Activated T-cell treated with anti-CD3 and anti-CD28 coated beads for 4 hours (primary cell): ENCODE data around the gene ADAMTS2.
"Not testable (repeated sequence)": the region's sequence is repeated elsewhere in the genome, so short reads cannot be mapped to it uniquely, and the experiment has no call there.

Experiments
- DNase-seq: peaks from one replicate; pipeline ENCODE4 v3.0.0-alpha.2; 2020

ADAMTS2 gene

DNA sequence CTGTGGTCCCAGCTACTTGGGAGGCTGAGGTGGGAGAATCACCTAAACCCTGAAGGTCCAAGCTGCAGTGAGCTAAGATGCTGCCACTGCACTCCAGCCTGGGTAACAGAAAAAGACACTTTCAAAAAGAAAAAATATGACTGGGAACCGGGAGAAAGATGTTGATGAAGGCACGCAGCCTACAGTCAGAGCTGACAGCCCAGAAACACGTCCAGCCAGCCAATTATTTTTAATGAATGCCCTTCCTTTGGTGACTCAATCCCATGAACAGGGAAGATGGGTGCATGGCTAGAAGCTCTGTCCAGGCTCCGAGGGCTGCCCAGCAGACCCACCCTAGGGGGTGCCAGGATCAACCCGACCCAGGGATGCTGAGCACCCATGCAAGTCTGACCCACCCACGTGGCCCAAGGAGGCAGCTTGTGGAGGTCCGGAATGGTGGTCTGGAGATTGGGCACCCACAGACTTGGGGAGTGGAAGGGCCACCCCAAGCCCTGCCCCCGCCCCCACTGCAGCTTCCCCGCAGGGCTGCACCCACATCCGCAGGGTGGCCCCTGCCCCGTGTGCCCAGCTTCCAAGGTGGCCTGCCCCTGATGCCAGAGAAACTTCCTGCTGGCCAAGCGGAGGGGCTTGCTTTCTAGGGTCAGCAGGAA lies 51.0 kb downstream of the ADAMTS2 start:
- no peak for DNase-seq

DNA sequence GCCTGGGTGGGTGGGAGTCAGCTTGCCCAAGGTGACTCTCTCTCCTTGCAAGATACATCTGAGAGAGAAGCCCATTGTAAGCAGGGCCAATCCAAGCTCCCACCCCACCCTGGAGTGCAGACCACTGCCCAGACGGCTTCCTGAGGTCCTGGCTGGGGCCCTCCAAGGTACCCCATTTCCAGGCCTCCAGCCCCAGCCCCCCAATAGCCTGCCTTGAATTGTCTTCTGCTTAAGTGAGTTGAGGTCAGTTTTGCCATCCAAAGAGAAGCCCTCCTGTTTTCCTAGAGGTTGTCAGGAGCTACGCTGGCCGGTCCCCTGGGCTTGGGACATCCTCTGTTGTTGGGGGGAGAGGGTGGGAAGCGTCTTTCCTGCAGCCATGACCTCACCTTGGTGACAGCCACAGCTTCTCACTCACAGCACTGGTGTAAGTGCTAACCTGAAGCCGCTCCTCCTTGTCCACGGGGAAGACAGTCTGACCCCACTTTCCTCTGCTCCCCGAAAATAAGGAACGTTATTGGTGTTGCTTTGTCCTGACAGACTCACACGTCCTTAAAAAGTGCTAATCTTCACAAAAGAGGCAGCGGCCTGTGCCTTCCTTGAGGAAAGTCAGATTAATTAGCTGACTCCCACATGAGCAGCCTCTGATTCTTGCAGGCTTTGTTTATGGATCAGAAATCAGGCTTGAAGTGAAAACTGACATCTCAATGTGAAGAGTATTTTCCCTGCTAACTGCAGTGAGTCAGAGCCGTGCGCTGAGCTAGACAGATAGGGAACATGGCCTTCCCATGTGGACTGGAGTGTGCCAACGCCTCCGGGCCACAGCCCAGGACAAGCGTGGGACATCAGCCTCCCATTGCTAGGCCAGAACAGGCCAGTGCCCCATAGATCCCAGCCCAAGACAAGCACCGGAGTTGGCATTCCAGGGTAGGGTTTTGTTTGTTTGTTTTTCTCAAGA lies 52.3 kb downstream of the ADAMTS2 start:
- DNase-seq = no peak

DNA sequence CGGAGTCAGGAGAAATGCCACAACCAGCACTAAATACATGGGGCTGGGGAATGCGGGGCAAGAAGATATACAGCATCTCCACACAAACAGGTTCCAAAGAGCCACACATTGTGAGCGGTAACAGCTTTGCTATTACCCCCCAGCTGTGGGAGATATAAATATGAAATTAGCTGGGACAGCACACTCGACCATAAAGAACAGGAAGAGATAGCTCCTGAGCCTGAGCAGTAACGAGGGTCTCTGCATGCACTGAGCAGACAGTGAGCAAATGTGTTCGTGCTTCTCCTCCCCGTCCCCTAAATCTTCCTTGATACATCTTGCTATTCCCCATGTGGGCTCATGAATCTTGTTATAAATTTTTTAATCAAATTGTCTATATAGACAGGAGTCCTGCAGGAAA lies 53.1 kb downstream of the ADAMTS2 start:
- no peak for DNase-seq

DNA sequence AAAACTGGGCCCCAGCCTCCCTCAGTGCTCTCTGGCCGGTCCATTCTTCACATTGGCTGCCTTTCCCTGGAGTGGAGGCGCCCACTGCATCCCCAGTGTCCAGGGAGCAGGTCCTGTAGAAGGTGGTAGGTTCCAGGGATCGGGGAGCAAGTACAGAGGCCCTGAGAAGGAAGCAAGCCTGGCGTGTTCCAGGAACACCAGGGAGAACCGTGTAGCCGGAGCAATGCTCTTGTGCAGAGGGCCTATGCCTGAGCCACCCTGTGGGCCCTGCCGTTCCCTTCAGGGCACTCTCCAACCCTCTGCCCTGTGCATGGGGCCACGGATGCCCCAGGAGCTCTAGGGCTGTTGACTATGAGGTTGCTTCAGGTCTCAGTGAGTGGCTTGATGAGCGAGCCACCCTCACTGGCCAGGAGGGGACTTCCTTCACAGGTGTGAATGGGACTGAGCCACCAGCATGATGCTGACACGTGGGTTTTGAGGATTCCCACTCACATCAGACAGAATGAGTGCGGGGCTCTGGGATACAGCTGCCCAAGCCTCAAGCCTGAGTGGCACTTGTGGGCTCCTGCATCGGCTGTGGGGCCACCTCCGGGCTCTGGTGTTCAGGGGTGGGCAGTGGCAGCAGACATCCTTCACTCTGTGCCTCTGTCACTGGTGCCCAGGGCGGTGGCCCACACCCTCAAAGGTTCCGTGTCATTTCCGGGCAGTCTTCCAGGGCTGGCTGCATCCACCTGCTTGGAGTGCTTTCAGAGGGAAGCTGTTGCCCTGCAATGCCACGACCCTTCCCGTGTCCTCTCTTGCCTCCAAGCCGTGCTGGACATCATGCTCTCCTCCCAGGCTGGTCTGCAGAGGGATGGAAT lies 54.4 kb downstream of the ADAMTS2 start:
- DNase-seq = no peak

DNA sequence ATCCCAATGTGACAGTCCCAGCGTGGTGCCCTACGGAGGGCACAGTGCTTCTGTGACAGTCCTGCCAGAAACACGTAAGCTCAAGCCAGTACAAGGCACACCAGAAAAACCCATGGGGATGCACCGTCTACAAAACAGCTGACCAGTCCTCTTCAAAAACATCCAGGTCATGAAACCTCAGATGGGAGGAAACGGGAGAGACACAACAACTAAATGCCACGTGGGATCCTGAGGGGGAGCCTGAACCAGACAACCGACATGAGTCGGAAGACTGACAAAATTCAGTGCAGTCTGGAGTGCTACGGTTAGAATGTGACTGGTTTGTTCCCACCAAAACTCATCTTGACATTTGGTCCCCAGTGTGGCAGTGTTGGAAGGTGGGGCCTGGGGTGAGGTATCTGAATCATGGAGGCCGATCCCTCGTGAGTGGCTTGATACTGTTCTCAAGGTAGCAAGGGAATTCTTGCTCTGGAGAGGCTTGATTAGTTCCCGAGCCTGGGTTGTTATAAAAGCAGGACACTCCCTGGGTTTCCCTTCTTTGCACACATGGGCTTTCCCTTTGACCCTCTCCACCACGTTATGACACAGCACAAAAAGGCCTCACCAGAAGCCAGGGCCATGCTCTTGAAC lies 55.4 kb downstream of the ADAMTS2 start:
- no peak for DNase-seq

DNA sequence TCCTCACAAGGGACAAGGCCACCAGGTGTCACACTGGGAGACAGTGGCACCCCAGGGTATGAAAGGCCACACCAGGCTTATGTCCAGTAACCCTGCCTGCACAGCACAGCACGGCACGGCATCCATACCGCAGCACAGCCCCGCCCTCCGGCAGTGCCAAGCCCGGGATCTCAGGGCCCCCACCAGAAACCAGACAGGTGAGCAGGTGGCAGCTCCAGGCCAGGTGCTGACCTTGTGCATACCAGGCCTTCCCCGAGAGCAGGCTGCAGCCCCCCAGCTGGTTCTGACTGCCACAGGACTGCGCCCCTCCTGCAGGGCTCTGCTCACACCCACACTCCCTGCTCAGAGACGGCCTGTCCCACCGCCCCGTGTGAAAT lies 56.5 kb downstream of the ADAMTS2 start:
- no peak for DNase-seq

DNA sequence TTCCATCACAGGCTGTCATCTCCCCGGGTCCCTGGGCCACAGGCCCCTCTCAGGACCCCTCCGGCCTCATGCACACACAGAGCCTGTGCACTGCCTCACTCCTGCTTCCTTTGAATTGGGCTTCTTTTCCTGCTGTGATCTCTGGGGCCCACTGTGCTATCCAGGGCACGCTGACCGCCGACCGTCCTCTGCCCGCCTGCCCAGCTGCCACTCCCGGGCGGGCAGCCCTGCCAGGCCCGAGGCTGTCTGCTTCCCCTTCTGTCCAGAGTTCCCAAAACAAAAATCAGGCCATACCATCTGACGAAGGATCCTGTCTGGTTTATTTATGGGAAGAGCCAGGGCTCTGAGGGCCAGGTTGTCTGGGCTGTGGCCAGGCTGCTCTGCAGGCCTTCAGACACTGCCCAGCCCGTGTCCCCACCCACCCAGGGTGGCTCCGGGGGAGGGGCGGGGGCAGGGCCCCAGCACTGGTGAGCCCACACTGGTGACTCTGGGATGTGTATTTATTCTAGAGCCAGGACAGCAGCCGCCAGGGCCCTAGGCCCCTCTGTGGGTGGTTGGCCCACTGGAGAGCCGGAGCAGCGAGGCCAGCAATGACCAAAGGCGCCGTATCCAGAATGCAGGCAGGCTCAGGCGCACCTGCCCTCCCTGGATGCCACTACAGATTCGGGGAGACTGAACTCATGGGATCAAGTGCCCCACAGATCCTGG lies 57.0 kb downstream of the ADAMTS2 start:
- no peak for DNase-seq

DNA sequence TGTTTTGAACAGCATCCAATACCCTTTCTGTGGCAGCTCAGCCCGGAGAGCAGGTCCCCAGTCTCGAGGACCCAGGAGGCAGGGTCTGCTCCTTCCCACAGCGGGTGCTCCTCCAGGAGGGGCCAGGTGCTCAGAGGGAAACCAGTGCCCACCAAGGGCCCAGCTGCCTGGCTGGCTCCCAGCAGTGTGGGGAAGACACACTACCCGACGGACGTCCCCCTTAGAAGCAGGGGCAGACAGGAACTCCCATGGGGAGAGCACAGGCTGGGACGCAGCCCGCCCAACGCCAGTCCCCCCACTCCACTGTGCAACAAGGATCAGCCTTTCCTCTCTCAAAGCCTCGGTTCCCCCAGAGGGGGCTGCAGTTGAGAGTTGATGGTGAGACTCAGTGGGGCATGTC lies 57.6 kb downstream of the ADAMTS2 start:
- DNase-seq = no peak

DNA sequence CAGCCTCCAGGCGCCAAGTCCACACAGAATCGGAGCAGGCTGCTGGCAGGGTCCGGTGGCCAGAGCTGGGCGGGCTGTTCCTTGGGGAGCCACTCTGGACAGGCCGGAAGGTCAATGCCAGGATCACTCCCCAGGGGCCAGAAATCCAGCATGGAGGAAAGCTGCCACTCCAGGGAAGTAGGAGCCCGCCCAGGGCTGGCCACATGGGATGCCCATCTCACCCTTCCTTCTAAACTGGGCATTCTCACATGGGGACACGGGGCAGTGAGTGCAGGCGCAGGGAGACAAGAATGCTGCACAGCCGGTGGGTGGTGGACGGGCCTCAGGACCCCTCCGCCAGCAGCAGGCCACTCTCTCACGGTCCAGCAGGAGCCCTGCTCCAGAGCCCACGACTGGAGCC lies 58.2 kb downstream of the ADAMTS2 start:
- no peak for DNase-seq

DNA sequence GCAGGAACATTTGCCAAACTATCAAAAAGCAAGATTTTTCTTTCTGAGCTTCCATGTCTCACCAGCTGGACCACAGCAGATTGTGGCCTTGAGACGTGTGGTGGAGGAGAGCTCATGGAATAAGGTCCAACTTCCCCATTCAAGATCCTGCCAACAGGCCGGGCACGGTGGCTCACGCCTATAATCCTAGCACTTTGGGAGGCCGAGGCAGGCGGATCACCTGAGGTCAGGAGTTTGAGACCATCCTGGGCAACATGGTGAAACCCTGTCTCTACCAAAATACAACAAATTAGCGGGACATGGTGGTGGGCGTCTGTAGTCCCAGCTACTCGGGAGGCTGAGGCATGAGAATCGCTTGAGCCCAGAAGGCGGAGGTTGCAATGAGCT lies 59.5 kb downstream of the ADAMTS2 start:
- DNase-seq = not testable (repeated sequence)

DNA sequence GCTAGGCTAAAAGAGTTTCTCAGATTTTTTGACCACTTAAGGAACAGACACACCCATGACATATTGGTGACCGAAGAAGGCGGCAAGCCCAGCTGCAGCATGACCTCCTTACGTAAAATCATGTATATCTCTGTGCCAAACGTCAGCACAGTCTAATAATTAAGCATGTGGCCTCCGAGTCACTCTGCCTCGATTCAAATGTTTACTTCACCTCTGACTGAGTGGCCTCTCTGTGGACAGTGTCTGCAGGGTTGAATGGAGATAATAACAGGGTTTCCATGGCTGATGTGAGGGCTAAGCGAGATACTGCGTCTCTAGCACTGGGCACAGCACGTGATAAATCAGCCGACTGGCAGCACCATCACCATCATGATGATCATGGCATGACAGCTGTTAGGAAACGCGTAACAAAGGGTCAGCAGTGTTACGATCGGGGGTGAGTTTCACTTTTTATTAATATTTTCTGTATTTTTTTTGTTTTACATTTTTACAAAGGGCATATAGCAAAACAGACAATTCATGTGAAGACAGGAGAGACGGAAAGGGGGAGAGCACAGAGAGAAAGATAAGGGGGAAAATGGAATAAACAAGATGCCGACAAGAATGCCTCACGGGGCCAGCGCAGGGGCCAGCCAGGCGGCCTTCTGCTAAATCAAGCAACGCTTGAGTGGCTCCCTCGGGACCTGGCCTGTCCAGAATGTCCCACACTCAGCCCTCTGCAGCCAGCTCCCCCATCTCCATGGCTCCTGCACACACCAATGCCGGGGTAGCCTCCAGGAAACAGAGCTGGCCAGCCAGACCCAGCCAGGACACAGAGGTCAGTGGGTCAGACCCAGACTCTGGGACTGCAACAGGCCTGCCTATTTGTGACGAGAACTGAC lies 60.3 kb downstream of the ADAMTS2 start:
- no peak for DNase-seq

DNA sequence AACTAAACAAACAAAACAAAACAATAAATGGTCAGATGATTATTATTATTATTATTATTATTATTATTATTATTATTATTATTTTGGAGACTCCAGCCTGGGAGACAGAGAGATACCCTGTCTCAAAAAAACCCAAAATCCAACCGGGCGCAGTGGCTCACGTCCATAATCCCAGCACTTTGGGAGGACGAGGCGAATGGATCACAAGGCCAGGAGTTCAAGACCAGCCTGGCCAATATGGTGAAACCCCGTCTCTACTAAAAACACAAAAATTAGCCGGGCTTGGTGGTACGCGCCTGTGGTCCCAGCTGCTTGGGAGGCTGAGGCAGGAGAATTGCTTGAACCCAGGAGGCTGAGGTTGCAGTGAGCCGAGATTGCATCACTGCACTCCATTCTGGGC lies 61.4 kb downstream of the ADAMTS2 start:
- not testable (repeated sequence) for DNase-seq

DNA sequence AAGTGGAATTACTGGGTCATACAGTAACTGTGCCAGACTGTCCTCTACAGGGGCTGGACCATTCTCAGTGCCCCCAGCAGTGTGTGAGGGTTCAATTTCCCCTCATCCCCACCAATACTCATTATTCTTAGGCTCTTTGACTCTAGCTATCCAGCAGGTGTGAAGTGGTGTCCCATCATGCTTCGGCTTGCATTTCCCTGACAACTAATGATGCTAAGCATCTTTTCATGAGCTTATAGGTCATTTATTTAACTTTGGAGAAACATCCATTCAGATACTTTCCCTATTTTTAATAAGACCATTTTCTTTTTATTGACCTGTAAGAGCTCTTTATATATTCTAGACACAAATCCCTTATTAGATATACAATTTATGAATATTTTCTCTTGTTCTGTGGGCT lies 63.6 kb downstream of the ADAMTS2 start:
- no peak for DNase-seq

DNA sequence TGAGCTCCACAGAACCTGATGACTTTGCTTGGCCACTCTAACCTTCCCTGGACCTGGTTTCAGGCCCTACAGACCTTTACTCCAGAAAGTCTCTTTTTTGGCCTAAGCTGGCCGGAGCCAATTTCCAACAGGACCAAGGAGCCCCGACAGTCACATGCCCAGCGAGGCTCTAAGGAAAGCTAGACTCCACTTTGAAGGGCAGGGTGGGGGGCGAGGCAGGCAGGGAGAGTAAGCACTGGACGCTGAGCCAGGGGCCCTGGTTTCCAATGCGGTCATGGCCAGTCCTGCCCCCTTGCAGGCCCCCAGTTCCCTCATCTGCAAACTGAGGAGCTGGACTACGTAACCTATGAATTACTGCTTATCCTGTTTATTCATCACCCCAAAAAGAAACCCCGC lies 65.2 kb downstream of the ADAMTS2 start:
- no peak for DNase-seq

DNA sequence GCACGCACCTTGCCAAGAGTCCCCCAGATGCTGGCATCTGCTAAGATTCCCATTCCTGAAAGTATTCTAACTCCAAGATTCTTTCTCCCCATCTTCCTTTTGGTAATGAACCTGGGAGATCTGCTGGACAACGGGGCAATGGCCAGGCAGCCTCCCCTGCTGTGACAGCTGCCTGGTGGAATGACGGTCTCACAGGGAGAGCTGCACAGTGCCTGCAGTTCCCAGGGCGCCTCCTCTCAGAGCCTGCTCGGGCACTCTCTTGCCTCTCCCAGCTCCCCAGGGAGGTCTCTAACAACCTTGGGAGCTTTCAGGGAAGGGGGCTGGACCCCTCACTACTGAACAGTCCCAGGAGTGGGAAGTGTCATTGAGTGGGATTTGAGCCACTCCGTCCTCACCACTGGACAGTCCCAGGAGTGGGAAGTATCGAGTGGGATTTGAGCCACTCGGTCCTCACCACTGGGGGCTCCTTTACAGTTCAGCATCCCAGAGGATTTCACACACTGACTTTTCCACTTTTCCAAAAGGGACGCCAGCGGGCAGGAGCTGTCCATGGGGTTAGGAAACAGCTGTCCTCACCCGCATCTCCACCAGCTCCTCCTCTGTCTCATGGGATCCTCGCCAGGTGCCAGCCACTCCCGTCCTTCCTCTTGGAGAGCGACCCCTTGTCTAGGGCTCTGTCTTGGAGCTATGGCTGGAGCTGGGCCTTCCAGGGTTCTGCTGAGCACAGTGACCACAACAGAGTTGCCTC lies 65.7 kb downstream of the ADAMTS2 start:
- DNase-seq = no peak

DNA sequence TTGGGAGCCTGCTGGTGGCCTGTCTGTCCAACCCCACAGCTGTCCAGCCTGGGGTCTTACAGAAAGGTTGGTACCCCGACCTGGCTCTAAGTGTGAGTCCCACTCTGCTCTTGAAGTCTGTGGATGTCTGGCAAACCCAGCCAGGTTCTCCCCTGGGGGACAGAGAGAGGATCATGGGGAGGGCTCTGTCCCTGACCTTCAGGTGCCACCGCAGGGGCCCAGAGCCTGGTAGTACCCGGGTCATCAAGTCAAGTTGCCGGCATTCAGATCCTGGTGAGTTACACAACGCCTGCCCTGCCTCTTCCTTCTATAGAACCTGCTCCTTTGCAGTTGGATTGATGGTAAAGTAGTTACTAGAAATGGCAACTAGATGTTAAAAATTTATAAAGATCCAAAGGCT lies 66.7 kb downstream of the ADAMTS2 start:
- no peak for DNase-seq

DNA sequence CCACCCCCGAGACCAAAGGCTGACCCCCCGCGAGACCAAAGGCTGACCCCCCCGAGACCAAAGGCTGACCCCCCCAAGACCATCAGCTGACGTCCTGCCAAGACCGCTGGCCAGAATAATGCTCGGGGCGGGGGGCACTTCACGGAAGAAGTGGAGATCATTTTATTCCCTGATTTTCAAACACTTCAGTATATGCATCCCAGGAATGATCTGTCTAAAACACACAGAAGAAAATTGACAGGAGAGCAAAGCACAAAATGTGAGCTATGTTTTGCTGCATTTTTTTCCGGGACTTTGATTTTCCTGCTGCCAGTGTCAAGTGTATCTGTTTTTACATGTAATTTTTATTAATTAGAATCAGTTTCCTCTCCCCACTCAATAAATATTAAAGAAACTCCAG lies 67.1 kb downstream of the ADAMTS2 start:
- no peak for DNase-seq

DNA sequence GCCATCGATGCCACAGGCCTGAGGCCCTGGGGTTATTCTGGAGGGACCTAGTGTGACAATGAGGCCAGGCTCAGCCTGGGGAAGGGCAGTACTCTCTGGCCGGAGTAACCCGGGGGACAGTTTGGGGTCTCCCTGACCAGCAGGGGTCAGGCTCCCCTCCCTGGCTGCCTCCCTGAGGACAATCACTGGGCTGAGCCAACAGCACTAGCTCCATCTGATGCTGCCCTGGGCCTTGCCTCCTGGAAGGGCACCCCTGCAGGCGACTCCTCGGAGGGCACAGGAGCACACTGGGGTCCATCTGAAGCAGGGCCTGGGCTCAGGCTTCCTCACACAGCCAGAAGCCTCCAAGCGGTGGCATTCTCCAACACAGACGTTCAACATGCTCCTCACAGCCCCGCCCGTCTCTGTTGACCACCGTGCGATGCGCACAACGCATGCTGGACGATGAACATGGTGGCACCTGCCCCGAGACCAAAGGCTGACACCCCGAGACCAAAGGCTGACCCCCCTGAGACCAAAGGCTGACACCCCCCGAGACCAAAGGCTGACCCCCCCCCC lies 68.3 kb downstream of the ADAMTS2 start:
- no peak for DNase-seq

DNA sequence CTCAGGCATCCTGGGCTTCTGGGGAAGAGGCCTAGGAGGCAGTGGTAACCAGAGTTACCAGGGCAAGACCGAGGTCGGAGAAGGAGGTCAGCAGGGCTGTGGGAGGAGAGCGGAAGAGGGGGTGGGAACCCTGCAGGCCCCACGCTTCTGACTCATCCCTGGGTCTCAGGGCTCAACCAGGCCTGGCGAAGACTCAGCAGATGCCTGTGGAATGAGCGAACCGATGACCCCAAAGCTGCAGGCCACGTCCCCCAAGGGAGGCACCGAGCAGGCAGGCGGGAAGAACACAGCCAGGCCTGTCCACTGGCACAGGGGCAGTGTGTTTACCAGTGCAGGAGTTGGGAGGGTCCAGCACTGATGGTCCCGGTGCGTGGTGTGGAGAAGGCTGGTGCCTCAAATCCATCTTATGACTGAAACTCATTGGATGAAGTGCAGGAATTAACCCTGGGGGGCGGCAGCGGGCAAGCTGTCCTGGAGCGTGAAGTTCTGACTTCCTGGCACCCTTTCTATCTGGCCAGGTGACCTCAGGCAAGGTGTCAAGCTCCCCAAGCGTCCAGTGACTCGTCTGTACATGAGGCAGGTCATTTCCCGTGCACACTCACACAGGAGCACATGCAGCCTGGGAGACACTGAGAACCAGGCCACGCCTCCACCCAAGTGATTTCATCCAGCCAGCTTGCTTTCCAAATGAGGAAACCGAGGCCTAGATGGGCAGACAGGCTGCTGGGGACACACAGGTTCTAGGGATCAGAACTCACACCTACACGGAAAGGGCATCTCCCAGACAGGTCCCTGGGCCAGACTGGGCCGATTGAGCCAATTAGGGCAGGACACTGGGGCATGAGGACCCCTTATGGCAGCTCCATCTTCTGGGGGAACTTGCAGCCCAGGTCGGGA lies 69.1 kb downstream of the ADAMTS2 start:
- DNase-seq = no peak
